ENCODE results near the gene DENND2D.
A peak's percentile ranks its signal among the peaks of the same experiment; 100 is the strongest.

Gene DENND2D

GRCh38 chr1:111199881-111200801 is at the start of gene DENND2D:
TSS of gene DENND2D (minus strand) at chr1:111200646. CDS start at chr1:111200459, 187 bp downstream.
- DNase-seq (ENCODE audit: low read depth in 3 of 3), result peak; percentile 46 to 62 (median 61)

- no peak for DNase-seq (ENCODE audit: low read depth in 3 of 3)
These were observed 49.5 kb upstream of the DENND2D start for GRCh38 chr1:111249960-111250359.

- DNase-seq (ENCODE audit: low read depth in 3 of 3), result no peak
These were observed 46.8 kb upstream of the DENND2D start for GRCh38 chr1:111247125-111247838.

- no peak for DNase-seq (ENCODE audit: low read depth in 3 of 3)
These were observed 42.5 kb upstream of the DENND2D start for GRCh38 chr1:111242805-111243523.

GRCh38 chr1:111241797-111242196 is 41.4 kb upstream of the DENND2D start:
- no peak for DNase-seq (ENCODE audit: low read depth in 3 of 3)

- DNase-seq (ENCODE audit: low read depth in 3 of 3), result no peak
These were observed 37.8 kb upstream of the DENND2D start for GRCh38 chr1:111238056-111238795.

- no peak for DNase-seq (ENCODE audit: low read depth in 3 of 3)
These were observed 36.4 kb upstream of the DENND2D start for GRCh38 chr1:111236806-111237205.

- DNase-seq (ENCODE audit: low read depth in 3 of 3), result no peak
These were observed 35.9 kb upstream of the DENND2D start for GRCh38 chr1:111236379-111236778.

- DNase-seq (ENCODE audit: low read depth in 3 of 3), result no peak
These were observed 34.4 kb upstream of the DENND2D start for GRCh38 chr1:111234866-111235265.

GRCh38 chr1:111234258-111234657 is 33.8 kb upstream of the DENND2D start:
- no peak for DNase-seq (ENCODE audit: low read depth in 3 of 3)

GRCh38 chr1:111232134-111232533 is 31.7 kb upstream of the DENND2D start:
- no peak for DNase-seq (ENCODE audit: low read depth in 3 of 3)

GRCh38 chr1:111228748-111229126 is 28.3 kb upstream of the DENND2D start:
- no peak for DNase-seq (ENCODE audit: low read depth in 3 of 3)

GRCh38 chr1:111227851-111228747 is 27.7 kb upstream of the DENND2D start:
- no peak for DNase-seq (ENCODE audit: low read depth in 3 of 3)

- DNase-seq (ENCODE audit: low read depth in 3 of 3), result no peak
These were observed 27.0 kb upstream of the DENND2D start, which contains the start of gene CHI3L2 for GRCh38 chr1:111227434-111227833. TSS of gene CHI3L2 (plus strand) at chr1:111227713. CDS start at chr1:111227730, 17 bp downstream.

- DNase-seq (ENCODE audit: low read depth in 3 of 3), result no peak
These were observed 25.4 kb upstream of the DENND2D start for GRCh38 chr1:111225717-111226400.

- DNase-seq (ENCODE audit: low read depth in 3 of 3), result no peak
These were observed 24.6 kb upstream of the DENND2D start for GRCh38 chr1:111225091-111225490.

- DNase-seq (ENCODE audit: low read depth in 3 of 3), result no peak
These were observed 22.8 kb upstream of the DENND2D start for GRCh38 chr1:111223126-111223685.

- peak; percentile 58 to 86 (median 60) for DNase-seq (ENCODE audit: low read depth in 3 of 3)
These were observed 22.1 kb upstream of the DENND2D start for GRCh38 chr1:111222308-111223125.

Data from stimulated activated CD4-positive, alpha-beta T cell treated with anti-CD3 and anti-CD28 coated beads, TNF-alpha, amount 100 ng/mL, for 48 hours (primary cell).